HG02943 (cell line): ENCODE data around the gene SPECC1L.

ENCODE experiments used
- ATAC-seq: cut with Tn5 transposase; IDR thresholded peaks from one replicate; pipeline ENCODE4 v1.9.1; 2021; ENCODE audit warnings: mild to moderate bottlenecking, low read depth, moderate library complexity; ENCODE audit not compliant: unreplicated experiment

Gene SPECC1L

DNA sequence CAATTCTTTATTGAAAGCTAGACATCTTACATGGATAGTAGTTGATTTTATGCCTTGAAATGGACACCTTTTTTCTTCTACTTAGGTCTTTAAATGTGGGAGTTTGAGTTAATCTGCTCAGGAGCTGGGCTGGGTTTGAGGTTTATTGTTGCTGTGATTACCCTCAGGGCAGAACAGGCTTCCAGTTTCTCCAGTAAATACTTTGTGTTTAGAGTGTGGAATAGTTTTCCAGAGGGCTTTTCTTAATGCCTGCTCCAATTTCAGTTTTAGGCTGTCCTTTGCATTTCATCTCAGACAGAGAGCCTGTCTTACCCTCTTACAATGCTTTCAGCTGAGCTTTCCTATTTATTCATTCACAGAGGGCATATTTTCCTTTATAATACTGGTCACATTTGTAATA lies 86.9 kb downstream of the SPECC1L start:
- no peak for ATAC-seq

DNA sequence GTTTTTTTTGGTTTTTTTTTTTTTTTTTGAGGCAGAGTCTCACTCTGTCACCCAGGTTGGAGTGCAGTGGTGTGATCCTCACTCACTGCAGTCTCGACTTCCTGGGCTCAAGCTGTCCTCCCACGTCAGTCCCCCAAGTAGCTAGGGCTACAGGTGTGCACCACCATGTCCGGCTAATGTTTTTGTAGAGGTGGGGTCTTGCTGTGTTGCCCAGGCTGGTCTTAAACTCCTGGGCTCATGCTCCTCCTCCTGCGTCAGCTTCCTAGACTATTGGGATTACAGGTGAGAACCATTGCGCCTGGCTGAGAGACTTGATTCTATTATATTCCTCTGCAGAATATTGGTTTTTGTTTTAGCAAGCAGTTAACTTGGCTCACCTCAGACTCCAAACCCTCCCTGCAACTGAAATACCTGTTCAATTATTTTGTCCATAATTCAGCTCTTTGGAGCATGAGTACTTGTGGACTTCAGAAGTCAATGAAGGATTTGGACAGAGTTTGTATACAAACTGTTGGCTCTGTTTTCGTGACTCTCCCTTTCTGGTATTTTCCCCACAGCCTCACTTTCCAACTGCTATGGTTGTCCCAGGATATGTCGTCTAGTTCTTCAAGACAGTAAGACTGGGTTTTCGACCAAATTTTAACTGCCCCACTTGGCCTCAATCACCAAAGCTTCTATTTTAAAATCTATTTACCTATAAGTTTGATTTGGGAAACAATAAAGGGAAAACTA lies 87.6 kb downstream of the SPECC1L start:
- ATAC-seq, result no peak

DNA sequence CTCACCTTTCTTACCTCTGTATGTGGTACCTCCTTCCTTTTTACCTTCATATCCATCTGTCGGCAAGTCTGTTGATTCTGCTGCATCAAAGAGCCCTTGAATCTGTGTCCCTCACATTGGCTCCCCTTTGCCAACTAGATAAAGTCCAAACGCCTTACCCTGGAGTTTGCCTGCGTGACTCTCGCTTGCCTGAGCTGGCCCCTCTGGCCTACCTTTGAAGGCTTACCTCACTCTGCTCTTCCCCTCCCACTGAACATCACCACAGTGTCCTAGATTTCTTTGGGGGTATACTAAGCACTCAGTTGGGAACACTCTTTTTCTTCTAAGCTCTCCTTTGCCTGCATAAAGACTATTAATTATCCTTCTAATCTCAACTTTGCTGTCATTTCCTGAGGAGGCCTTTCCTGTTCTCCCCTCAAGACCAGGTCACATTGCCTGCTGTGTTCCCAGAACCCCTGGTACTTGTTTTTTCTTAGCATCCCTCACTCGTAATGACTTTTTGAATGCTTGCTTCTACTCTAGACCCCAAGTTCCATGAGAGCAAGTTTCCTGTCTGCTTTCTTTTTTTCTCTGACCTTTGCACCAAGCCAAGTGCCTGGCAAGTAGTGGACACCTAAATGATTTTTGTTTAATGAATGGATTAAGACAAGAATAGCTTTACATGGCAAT lies 89.0 kb downstream of the SPECC1L start:
- no peak for ATAC-seq

DNA sequence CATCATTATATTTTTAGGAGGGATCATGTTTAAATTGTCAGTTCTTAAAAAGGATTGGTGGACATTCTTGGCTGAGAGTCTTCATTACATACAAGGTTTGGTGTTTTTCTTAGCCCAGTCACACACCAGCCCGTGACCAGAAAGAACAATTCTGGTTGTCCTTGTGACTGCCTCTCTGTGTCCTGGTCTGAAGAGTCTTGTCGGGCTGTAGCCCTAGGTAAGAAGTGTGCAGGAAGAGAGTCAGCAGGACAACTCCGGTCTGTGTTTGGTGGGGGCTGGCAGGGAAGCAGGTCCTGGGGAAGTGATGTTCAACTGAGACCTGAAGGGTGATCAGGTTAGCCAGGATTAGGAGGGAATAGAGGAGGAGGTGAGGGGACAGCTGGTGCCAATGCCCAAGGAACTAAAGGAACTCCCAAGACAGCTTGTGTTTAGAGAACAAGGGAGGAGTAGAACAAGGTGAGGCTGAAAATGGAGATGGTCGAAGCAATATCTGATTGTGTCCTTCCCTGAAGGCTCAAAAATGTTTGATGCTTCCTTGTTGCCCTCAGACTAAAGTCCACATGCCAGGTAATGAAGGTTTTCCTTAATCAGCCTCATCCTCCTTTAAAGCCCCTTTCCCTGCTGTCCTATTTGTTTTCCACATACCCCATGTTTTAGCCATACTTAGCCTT lies 91.5 kb downstream of the SPECC1L start:
- no peak for ATAC-seq

DNA sequence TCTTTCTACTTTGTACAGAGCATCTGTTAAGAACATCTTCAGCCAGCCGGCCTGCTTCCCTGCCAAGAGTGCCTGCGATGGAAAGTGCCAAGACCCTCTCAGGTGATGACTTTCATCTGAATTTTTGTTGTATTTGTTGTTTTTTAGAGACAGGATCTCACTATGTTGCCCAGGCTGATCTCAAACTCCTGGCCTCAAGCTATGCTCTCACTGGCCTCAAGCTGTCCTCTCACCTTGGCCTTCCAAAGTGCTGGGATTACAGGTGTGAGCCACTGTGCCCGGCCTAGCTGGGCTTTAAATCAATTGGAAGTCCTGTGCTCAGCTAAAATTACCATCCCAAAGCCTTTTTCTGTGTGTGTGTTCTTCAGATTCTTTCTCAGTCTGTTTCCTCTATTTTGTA lies 92.6 kb downstream of the SPECC1L start:
- ATAC-seq, result no peak

DNA sequence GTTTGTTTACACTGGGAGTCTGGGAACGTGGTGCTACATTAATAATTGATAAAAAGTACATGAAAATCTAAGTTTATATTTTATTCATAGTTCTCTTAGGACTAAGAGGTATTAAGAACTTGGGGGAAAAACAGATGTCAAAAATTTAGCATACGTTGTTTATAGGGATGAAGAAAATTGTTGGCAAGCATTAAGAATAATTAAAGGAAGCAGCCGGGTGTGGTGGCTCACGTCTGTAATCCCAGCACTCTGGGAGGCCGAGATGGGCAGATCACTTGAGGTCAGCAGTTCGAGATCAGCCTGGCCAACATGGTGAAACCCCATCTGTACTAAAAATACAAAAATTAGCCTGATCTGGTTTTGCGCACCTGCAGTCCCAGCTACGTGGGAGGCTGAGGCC lies 96.1 kb downstream of the SPECC1L start:
- no peak for ATAC-seq

DNA sequence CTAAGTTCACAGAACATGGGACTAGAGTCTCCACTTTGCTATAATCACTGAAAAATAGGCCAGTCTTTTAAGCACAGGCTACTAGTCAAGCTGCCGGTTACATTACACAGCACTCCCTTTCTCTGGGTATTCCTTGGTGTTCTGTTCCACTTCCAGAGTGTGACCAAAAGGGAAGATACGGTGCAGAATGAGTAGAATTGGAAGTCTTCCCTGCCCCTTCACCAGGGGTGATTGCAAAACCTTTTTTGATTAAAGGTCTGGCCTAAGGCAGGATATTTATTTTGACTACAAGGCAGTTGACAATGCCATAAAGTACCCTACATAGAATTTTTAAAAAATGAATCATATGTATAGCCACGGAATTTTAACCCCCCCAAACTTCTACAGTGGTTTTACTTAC lies 97.2 kb downstream of the SPECC1L start:
- no peak for ATAC-seq

DNA sequence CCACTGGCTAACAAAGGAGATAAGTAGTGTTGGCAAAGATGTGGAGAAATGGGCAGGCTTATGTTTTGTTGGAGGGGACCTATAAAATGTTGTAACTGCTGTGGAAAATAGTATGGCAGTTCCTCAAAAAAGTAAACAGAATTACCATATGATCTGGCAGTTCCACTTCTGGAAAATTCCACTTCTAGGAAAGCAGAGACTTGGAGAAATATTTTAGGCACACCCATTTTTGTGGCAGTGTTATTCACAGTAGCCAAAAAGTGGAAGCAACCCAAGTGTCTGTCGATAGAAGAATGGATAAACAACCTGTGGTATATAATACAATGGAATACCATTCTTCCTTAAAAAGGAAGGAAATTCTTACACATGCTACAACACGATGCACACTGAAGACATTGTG lies 99.8 kb downstream of the SPECC1L start:
- ATAC-seq, result no peak

DNA sequence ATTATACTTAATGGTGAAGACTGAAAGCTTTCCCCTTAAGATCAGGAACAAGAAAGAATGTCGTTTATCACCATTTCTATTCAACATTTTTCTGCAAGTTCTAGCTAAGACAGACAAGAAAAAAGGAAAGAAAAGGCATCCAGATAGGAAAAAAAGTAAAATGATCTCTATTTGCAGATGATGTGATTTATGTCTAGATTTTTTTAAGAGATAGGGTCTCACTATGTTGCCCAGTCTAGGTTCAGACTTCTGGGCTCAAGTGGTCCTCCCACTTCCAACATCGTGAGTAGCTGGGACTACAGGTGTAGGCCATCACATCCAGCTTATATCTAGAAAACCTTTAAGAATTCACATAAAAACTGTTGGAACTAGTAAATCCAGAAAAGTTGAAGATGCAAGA lies 105.4 kb downstream of the SPECC1L start:
- no peak for ATAC-seq

DNA sequence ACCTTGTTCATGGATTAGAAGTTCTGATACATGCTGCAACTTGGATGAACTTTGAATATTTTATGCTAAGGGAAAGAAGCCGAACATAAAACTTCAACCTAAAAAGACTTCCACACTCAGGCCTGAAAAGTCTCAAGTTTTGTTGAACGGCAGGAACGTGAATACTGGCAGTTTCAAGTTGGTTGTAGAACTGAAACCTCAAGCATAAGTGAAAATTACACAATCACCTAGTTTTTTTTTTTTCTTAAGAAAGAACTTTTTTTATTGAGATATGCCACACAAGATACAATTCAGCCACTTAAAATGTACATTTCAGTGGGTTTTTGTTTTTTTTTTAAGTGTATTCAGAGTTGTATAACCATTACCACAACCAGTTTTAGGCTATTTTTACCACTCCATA lies 106.0 kb downstream of the SPECC1L start:
- ATAC-seq, result no peak

DNA sequence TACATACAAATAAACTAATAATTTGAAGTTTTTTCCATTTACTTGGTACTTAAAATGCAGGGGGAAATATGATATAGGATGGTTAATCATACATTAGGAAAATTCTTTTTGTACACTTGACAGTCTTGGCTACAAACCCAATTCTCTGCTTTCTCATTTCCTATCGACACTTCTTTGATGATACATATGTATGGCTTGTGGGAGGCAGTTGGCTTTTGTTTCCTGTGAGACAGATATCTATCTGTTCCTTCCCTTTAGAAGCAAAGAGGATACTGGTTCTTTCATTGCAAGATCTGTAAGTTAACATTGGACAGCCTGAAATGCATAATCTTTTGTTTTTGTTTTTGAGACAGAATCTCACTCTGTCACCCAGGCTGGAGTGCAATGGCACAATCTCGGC lies 108.9 kb downstream of the SPECC1L start:
- ATAC-seq, result no peak

DNA sequence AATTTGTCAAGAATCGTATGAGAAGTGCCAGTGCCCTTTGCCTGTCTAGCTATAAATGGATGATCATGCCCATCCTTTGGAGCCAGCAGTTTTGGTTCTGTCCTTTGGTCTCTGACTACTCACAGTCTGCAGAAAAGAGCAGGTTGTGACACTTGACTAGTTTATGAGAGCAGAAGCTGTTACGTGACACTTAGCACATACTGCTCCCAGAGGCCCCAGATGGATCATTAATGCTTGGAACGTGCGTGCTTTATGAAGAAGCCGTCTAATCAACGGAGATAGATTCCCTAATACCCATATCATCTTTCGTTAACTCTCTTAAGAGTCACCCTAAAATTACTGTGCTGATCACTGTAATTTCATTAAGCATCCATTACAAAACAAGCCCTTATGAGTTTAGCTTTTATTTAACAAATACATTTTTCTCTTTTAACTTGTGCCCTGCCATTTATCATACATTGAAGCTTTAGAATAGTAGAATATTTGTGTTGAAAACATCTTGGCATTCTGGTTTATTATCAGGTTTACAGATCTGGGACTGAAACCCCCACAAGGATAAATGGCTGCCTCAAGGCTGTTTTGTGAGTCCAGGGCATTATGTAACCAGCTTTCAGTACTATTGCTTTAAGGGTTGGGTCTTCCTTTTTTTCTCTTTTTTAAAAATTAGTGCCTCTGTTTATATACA lies 109.7 kb downstream of the SPECC1L start:
- ATAC-seq, result no peak

DNA sequence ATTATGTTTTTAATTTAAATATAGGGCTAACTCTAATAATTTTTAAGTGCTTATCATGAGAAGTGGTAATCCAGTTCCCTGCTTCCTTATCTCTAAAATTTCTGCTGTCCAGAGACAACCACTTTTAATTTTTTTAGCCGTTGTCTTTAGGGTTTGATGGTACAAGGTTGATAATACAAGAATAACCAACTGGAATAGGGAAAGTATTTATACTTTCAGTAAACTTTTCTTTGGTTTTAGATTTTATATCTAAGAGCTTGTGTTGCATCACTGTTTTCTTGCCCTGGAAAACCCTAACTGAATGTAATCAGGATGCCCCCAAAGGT lies 110.2 kb downstream of the SPECC1L start:
- ATAC-seq, result no peak

DNA sequence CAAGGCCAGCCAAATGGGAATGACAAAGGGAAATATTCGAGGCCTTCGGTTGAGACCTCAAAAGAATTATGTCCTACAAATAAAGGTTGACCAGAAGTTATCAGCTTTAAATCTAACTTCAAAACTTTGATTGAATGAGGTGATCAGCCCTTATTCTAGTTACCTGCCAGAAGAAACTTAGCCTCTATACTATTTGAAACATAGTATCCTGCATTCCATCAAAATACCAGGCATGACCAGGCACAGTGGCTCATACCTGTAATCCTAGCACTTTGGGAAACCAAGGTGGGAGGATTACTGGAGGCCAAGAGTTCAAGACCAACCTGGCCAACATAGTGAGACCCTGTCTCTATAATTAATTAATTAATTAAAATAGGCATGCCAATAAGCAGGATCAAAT lies 112.4 kb downstream of the SPECC1L start:
- ATAC-seq, result no peak

DNA sequence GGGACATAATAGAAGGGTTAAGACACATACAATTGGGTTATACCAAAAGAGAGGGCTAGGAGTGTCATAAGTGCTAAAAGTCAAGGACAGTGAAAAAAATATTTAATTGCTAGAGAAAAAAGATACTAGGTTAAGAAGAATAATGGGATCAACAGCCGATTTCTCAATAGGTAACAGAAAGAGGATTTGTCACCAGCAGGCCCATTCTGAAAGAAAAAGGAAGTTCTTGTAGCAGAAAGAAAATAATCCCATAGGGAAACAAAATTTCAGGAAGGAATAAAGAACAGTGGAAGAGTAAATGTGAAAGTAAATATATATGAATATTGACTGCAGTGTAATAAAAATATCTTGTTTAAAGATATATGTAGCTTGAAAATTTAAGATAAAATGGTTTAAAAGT lies 113.5 kb downstream of the SPECC1L start:
- no peak for ATAC-seq

DNA sequence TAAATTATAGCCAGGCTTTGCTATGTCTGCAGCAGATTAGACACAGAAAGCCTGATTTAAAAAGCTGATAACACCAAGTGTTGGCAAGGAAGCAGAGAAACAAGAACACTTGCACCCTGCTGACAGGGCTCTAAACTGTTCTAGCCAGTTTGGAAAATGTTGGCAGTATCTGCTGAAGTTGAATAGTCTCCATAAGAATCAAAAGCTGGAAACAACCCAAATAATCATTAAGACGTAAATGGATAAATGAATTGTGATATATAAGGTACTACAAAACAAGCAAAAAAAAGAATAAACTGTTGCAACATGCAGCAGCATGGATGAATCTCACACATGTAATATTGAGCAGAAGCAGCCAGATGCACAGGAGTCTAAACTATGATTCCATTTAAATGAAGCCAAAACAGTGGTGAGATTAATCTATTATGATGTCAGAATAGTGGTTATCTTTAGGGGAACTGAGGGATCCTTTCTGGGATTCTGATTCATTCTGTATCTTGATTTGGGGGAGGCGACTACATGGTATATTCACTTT lies 116.4 kb downstream of the SPECC1L start:
- no peak for ATAC-seq

DNA sequence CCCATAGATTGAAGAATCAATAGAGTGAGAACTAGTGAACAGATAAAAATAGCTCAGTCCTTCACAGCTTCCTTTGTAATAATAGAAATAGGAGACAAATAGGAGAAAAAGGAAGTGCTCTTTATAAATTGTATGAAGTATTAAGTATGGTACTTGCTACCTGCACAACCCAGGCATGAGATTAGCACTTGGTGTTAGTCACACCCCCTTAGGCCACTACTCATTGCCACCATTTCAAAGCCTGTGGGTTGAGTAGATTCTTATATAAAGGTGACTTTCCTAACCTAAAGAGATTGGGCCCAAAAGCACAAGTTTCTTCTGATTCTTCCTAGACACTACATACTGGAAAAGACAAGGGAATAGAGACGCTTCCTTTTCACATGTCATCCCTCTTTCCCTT lies 119.0 kb downstream of the SPECC1L start:
- no peak for ATAC-seq

DNA sequence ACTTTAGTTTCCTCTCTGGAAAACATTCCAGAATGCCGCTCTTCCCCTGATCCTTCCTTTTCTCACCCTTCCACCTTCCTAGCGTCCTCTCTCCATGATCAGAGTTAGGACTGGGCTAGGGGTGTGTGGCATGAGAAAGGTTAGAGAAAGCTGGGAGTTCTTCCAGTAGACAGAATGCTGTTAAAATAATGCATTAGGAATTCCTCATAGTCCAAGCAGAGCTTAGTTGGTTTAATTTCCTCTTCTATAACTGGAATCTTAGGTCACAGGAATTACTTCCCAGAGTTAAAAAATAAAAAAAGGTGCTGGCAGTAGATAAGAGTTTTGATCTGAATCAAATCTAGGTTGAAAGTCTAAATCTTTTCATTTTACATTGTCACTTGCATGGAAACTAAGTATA lies 119.5 kb downstream of the SPECC1L start:
- no peak for ATAC-seq

DNA sequence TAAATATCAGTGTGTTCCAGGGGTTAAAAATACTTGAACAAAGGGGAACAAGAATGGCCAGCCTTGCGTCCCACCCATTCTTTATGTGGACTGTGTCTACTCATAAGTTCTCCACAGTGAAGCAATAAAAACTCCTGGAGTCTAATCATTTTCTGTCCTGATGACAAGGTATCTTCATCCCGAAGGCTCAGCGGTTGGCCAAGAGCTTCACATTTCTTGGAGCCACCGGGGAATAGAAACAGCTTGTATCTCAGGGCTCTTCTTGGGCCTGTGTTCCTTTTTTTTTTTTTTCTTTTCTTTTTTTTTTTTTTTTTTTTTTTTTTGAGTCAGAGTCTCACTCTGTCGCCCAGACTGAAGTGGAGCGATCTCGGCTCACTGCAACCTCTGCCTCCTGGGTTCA lies 119.9 kb downstream of the SPECC1L start:
- ATAC-seq, result no peak

DNA sequence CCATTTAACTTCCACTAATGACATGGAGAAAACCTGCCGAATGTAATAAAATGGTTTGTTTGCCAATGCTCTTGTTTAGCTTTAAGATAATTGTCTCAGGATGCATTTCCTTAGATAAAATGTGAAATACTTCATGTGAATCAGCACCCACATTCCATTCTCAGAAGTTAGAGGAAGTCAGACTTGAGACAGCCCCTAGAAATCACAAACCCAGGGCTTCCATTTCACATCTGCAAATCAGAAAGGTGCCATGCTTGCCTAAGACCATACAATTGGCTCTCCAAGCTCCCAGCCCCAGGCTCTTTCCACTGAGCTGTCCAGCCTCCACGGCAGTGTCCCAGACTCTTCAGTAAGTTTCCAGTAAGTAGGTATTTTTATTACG lies 121.2 kb downstream of the SPECC1L start:
- no peak for ATAC-seq

DNA sequence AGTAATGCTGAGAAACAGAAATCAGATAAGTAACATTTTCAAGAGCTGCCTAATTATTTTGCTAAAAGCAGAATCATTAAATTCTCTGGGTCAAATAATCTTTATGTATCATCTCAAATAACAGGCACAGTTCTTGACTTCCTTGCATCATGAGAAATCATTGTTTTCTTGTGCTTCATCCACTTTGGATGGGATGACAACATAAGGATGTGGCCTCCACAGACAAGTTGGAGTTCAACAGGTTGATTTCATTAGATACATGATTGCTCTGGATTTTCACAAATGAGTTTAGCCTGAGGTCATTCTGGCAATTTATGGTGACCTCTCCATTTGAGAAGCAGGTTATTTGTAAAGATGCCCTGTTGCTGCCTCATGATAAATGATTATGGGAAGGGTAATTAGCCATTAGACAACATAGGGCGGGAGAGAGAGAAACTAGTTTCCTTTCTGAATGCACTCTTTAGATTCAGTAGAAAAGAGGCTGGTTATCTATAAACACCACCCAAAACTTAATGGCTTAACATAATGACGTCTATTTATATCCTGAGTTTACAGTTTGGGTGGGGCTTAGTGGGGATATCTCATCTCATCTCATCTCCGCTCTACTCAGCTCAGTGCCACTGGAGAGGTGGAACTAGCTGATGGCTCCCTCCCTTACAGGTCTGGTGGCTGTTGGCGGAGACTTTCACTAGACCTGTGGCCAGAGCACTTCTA lies 121.7 kb downstream of the SPECC1L start:
- no peak for ATAC-seq
